Measurements from ENCODE around the gene SLC46A1.

SLC46A1 gene

GRCh38 chr17:28357061-28357900, 48.7 kb downstream of the SLC46A1 start, which contains the start of gene POLDIP2:
Gene POLDIP2, minus strand, starts transcription at chr17:28357527. Its CDS starts 79 bp downstream, at chr17:28357448.
- DNase-seq (ENCODE audit: low read depth in 3 of 3) = peak; percentile 92 to 94 (median 92)

- no peak for DNase-seq (ENCODE audit: low read depth in 3 of 3)
These were observed 55.7 kb downstream of the SLC46A1 start for GRCh38 chr17:28350271-28350670.

GRCh38 chr17:28348979-28349378, 57.0 kb downstream of the SLC46A1 start:
- no peak for DNase-seq (ENCODE audit: low read depth in 3 of 3)

- no peak for DNase-seq (ENCODE audit: low read depth in 3 of 3)
These were observed 58.6 kb downstream of the SLC46A1 start for GRCh38 chr17:28347261-28347891.

GRCh38 chr17:28346746-28347246, 59.2 kb downstream of the SLC46A1 start:
- no peak for DNase-seq (ENCODE audit: low read depth in 3 of 3)

- no peak for DNase-seq (ENCODE audit: low read depth in 3 of 3)
These were observed 59.8 kb downstream of the SLC46A1 start for GRCh38 chr17:28346199-28346580.

GRCh38 chr17:28345419-28346198, 60.4 kb downstream of the SLC46A1 start:
- DNase-seq (ENCODE audit: low read depth in 3 of 3) = no peak

All from stimulated activated CD4-positive, alpha-beta T cell treated with anti-CD3 and anti-CD28 coated beads, TNF-alpha, amount 100 ng/mL, for 24 hours (primary cell).